ENCODE results near the gene LBHD1.
"Not testable (repeated sequence)": the region's sequence is repeated elsewhere in the genome, so short reads cannot be mapped to it uniquely, and the experiment has no call there.

The LBHD1 gene

GRCh38 chr11:62665075-62665598 is 6.9 kb downstream of the LBHD1 start, which contains the start of the genes C11orf98 and CSKMT:
C11orf98 (minus strand) TSS chr11:62665210; CDS start chr11:62665169, 41 bp downstream.
CSKMT (plus strand) TSS chr11:62665312; CDS start chr11:62665880, 568 bp downstream.
- DNase-seq (ENCODE audit: low read depth in 2 of 2, low spot score in 1 of 2), result peak; percentile 93 to 95

DNA sequence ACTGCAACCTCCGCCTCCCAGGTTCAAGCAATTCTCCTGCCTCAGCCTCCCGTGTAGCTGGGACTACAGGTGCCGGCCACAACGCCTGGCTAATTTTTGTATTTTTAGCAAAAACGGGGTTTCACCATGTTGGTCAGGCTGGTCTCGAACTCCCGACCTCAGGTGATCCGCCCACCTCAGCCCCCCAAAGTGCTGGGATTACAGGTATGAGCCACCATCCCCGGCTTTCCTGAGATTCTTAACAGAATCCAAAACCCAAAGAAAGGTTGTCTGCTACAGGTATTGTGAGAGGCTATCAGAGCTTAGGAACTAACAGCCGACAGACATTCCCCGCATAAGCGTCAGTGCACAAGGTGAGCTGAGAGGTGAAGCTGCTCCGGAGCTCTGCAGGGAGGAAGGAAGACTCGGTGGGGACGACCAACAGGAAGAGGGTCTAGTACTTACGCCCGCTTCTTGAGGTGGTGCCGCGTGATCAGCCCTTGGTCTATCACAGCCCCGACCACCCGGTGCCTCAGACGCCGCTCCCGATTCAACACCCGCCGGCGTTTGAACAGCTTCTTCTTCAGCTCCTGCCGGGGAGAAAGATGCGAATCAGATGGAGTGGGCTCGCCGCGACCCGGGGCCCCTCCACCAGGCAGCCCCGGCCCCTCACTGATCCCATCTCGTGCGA is 7.5 kb downstream of the LBHD1 start:
- DNase-seq (ENCODE audit: low read depth in 2 of 2, low spot score in 1 of 2), result peak in 1 of 2 donors; percentile 21

GRCh38 chr11:62656796-62657429 is 15.2 kb downstream of the LBHD1 start:
- DNase-seq (ENCODE audit: low read depth in 2 of 2, low spot score in 1 of 2), result no peak

- DNase-seq (ENCODE audit: low read depth in 2 of 2, low spot score in 1 of 2), result no peak
These were observed 17.8 kb downstream of the LBHD1 start for GRCh38 chr11:62654297-62654696.

DNA sequence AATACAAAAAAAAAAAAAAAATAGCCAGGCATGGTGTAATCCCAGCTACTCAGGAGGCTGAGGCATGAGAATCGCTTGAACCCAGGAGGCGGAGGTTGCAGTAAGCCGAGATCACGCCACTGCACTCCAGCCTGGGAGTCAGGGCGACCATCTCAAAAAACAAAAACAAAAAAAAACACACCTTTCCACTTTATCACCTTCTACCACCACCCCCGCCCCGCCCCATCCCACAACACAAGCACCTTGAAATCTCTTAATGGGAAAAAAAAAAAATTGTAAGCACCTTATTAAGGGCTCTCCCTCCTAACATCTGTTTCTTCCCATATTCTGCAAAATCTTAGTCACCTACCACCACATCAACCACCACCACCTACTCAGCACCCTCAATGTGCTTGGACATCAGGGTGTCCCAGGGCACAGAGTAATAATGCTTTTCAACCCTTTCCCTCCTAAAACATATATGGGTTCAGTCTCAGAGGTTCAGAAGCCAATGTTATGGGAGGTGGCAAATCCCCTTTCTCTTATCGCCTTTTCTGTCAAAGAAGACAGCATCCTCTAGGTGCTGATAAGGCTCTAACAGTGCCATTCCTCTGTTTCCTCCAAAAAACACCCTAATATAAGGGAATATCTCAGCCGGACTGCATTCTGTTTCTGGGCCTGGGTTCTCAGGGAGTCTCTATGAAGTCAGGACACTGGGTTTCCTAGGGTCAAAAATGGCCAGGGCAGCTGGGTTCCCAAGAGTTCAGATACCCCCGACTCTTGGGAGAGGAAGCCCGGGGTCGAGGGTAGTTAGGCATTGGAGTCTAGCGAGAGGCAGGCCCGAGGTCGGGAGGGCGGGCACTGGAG is 19.7 kb downstream of the LBHD1 start:
- DNase-seq (ENCODE audit: low read depth in 2 of 2, low spot score in 1 of 2), result no peak

DNA sequence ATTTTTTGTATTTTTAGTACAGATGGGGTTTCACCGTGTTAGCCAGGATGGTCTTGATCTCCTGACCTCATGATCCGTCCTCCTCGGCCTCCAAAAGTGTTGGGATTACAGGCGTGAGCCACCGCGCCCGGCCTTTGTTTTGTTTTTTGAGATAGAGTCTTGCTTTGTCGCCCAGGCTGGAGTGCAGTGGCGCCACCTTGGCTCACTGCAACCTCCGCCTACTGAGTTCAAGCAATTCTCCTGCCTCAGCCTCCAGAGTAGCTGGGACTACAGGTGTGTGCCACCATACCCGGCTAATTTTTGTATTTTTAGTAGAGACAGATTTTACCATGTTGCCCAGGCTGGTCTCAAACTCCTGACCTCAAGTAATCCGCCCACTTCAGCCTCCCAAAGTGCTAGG is 21.8 kb downstream of the LBHD1 start:
- not testable (repeated sequence) for DNase-seq (ENCODE audit: low read depth in 2 of 2, low spot score in 1 of 2)

GRCh38 chr11:62649486-62649885 is 22.6 kb downstream of the LBHD1 start:
- no peak for DNase-seq (ENCODE audit: low read depth in 2 of 2, low spot score in 1 of 2)

DNA sequence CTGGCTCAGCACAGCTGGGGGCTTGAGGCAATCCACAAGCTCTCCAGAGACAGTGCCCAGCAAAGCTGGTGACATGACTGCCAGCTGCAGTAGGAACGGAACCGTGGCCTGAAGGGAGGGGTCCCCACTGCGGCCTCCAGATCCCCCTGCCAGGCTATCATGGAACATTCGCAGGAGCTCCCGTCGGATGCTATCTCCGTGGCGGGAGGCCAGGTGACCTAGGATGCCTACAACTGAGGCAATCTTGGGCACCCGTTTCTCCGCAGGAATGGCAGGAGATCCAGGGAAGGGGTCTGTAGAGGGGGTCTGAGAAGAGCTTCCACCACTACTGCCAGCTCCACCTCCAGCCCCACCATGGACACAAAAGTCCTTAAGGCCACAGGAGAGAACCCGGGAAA is 23.1 kb downstream of the LBHD1 start:
- no peak for DNase-seq (ENCODE audit: low read depth in 2 of 2, low spot score in 1 of 2)

- no peak for DNase-seq (ENCODE audit: low read depth in 2 of 2, low spot score in 1 of 2)
These were observed 23.7 kb downstream of the LBHD1 start for GRCh38 chr11:62648185-62648966.

DNA sequence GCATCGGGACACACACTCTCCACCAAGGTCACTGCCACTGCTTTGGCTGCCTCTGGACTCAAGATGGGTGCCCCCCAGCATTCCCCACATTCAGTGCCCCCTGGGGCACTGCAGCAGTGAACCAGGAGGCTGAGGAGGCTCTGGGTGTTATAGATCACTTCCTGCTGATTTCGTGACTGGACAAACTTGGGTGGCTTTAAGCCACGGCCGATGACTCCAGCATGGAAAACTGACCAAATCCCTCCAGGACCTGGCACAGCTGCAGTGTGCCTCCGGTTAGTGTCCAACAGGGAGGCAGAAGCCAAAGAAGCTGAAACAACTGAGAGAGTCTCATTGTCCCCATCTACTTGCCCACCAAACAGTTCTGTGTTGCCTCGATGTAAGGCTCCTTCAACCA is 24.5 kb downstream of the LBHD1 start:
- no peak for DNase-seq (ENCODE audit: low read depth in 2 of 2, low spot score in 1 of 2)

DNA sequence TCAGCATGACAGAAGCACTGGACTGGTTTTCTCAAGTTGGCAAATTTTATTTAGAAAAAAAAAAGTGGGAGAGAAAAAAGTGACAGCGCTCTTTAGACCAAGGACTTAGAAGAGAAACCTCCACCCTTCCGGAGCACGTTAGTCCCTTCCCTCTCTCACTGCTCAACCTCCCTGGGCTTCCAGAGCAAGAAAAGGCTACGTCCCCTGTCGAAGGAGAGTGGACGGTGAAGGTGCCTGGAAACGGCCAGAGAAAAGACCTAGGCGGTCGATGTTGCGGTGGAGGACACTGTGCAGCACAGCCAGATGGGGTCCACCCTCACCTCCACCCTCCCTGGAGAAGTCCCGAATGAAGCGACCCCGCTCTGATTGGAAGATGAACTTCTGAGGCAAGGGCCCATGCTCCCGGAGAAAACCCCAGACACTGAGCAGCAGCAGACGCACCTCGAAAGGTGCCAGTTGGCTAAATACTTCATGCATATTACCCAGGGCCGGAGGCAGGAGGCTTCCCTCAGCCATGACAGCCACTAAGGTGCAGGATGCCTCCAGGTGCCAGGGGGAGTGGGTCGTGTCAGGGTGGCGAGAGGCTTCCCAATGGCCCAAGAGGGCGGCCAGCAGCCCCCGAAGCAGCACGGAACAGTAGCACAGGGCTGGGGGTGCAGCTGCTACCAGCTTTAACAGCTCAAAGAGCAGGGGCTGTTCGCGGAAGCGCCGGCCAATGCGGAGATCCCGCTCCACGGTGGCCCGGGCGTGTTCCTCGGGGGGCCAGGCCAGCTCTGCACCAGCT is 25.1 kb downstream of the LBHD1 start:
- DNase-seq (ENCODE audit: low read depth in 2 of 2, low spot score in 1 of 2), result no peak

GRCh38 chr11:62645946-62646824 is 25.9 kb downstream of the LBHD1 start, which contains the start of gene GANAB:
GANAB (minus strand) TSS chr11:62646613; CDS start chr11:62646599, 14 bp downstream.
- peak; percentile 99 for DNase-seq (ENCODE audit: low read depth in 2 of 2, low spot score in 1 of 2)

DNA sequence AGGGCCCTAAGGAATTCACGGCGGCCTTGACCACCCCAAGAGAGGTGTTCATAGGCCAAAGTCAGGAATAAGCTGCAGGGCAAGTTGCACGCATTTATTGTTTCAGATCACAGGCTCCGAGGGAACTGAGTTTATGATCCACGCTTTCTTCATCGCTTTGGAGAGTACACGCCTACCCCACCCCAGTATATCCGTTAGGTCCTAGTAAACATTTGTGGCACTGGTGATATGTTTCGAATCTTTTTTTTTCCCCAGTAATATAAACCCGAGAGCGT is 26.5 kb downstream of the LBHD1 start:
- DNase-seq (ENCODE audit: low read depth in 2 of 2, low spot score in 1 of 2), result no peak

DNA sequence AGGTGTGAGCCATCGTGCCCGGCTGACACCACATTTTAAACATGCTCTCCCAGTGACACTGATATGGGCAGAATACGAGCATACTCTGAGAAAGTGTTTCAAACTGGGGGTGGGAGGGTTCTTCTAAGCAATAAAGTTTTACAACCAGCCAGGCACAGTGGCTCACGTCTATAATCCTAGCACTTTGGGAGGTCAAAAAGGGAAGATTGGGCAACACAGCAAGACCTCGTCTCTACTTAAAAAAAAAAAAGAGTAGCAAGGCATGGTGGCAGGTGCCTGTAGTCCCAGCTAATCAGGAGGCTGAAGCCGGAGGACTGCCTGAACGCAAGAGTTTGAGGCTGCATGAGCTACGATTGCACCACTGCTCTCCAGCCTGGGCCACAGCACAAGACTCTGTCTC is 27.8 kb downstream of the LBHD1 start:
- DNase-seq (ENCODE audit: low read depth in 2 of 2, low spot score in 1 of 2), result no peak

DNA sequence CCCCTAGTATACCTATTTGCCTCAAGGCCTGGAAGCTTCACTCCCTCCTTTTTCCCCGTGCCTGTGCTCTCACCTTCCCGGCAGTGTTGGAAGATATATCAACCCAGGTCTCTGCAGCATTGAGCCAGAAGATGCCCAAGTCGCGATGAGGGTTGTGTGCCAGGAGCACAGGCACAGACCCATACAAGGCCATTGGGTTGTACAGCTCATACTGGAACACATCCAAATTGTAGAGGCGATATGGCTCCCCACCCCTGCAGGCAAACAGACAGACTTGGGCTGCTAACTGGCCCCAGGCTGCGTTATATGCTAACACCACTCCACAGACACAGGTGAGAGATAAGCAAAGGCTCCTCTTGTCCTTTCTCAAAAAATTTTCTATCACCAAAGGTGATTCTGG is 39.6 kb downstream of the LBHD1 start:
- DNase-seq (ENCODE audit: low read depth in 2 of 2, low spot score in 1 of 2), result no peak

GRCh38 chr11:62627713-62628112 is 44.4 kb downstream of the LBHD1 start:
- DNase-seq (ENCODE audit: low read depth in 2 of 2, low spot score in 1 of 2), result no peak

GRCh38 chr11:62622476-62623089 is 49.5 kb downstream of the LBHD1 start:
- no peak for DNase-seq (ENCODE audit: low read depth in 2 of 2, low spot score in 1 of 2)

GRCh38 chr11:62621567-62622470 is 50.2 kb downstream of the LBHD1 start, which contains the start of gene B3GAT3:
B3GAT3 (minus strand) TSS chr11:62621986; CDS start chr11:62621947, 39 bp downstream.
- DNase-seq (ENCODE audit: low read depth in 2 of 2, low spot score in 1 of 2), result peak; percentile 94 to 95
